ENCODE data around the gene AIG1.

Gene AIG1

GRCh38 chr6:143149771-143150170 is 89.1 kb downstream of the AIG1 start:
- no peak overlapping the region for H3K4me3 ChIP-seq (replicated peaks; ENCODE audit: low read depth, low read length)
- DNase-seq (ENCODE audit: low read depth): no peak
- no peak for TF ChIP-seq CTCF (IDR thresholded peaks at IDR 0.05; ENCODE audit: low read length, missing control alignments)

- H3K4me3 ChIP-seq (replicated peaks; ENCODE audit: low read depth, low read length): no peak overlapping the region
- no peak for TF ChIP-seq CTCF (IDR thresholded peaks at IDR 0.05; ENCODE audit: low read length, missing control alignments)
Measured at GRCh38 chr6:143150281-143150680, 89.6 kb downstream of the AIG1 start.

DNA sequence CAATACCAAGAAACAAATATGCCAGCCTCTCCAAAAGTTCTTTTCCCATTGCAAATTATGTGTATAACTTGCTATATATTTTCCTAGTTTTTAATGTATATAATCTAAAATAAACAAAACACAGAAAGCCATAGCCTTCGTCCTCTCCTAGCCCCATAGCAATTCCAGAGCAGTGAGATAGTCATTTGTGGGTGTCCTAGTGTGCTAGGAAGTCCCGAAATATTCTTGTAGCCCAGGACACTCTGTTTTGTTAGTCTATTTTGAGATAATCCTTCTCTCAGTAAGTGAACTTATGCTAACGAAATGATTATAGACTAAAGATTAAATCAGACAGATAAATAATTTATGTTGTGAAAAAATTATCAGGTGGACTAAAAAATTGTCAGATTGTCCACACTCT is 90.7 kb downstream of the AIG1 start:
- DNase-seq (ENCODE audit: low read depth): no peak
- no peak for TF ChIP-seq CTCF (IDR thresholded peaks at IDR 0.05; ENCODE audit: low read length, missing control alignments)
- H3K4me3 ChIP-seq (replicated peaks; ENCODE audit: low read depth, low read length): no peak overlapping the region

More at GRCh38 chr6:143150281-143150680, 89.6 kb downstream of the AIG1 start:
- no peak for DNase-seq (ENCODE audit: low read depth)

- DNase-seq (ENCODE audit: low read depth): no peak
- TF ChIP-seq CTCF (IDR thresholded peaks at IDR 0.05; ENCODE audit: low read length, missing control alignments): no peak
- no peak overlapping the region for H3K4me3 ChIP-seq (replicated peaks; ENCODE audit: low read depth, low read length)
Measured at GRCh38 chr6:143155681-143156080, 95.0 kb downstream of the AIG1 start.

DNA sequence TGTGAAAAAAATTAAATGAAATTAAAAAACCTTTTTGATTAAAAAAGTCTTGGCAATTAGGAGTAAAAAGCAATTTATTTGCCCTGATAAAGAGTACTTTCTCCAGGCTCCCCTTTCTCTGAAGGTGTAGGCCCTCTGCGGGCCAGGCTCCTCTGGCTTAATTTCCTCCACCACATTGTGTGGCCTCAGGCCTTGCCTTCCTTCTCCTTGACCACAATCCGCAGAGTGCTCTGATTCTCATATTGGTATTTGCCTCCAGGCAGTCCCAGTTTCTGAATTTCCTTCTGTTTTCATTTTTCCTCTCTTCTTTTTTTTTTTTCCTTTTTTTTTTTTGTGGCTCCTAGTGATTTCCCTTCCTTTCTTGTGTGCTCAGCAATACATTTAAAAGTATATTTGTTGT is 96.4 kb downstream of the AIG1 start:
- no peak for DNase-seq (ENCODE audit: low read depth)
- H3K4me3 ChIP-seq (replicated peaks; ENCODE audit: low read depth, low read length): no peak overlapping the region
- no peak for TF ChIP-seq CTCF (IDR thresholded peaks at IDR 0.05; ENCODE audit: low read length, missing control alignments)

GRCh38 chr6:143158113-143158581 is 97.5 kb downstream of the AIG1 start:
- DNase-seq (ENCODE audit: low read depth): no peak
- H3K4me3 ChIP-seq (replicated peaks; ENCODE audit: low read depth, low read length): no peak overlapping the region
- no peak for TF ChIP-seq CTCF (IDR thresholded peaks at IDR 0.05; ENCODE audit: low read length, missing control alignments)

DNA sequence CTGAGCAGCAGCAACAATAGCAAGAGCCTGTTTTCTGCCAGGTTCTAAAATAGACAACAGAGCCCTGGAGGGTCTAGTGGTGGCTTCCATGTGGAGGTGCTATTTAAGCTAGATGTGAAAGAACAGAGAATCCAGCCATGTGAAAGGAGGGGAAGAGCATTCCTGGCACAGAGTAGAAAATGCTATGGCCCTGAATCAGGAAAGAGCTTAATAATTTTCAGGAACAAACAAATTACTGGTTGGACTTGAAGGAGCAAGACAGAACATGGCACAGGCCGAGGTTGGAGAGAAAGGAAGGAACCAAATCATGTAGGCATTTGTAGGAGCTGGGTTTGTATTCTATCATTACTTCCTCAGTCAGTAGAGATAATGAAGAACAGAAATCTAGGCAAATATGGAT is 98.3 kb downstream of the AIG1 start:
- no peak for TF ChIP-seq CTCF (IDR thresholded peaks at IDR 0.05; ENCODE audit: low read length, missing control alignments)
- H3K4me3 ChIP-seq (replicated peaks; ENCODE audit: low read depth, low read length): no peak overlapping the region
- no peak for DNase-seq (ENCODE audit: low read depth)
